ENCODE data around the gene HTT.

HTT gene

GRCh38 chr4:3040452-3041191, 33.9 kb upstream of the HTT start:
- Histone ChIP-seq H3K27ac (no peak overlapping the region), H3K27me3 (ENCODE audit: control insufficient read depth, insufficient read depth, low read length) (no peaks in the 10 kb centered on the region), H3K79me2 (no peaks in the 10 kb centered on the region), H3K4me2 (ENCODE audit: low read length) (no peak overlapping the region), H3K4me1 (no peaks in the 10 kb centered on the region), H3K9ac (no peak overlapping the region), H3K36me3 (ENCODE audit: control insufficient read depth, insufficient read depth, low read length) (no peaks in the 10 kb centered on the region), H2AFZ (no peak overlapping the region), H3K9me3 (ENCODE audit: control insufficient read depth, low read length) (no peaks in the 10 kb centered on the region), H3K4me3 (ENCODE audit: low read depth, low read length) (no peak overlapping the region)
- no peak for TF ChIP-seq CTCF (IDR thresholded peaks at IDR 0.05)

GRCh38 chr4:3041192-3042142, 33.0 kb upstream of the HTT start:
- peak overlapping the region; percentile 56 for H2AFZ ChIP-seq
- no peaks in the 10 kb centered on the region for H3K27me3 ChIP-seq (ENCODE audit: control insufficient read depth, insufficient read depth, low read length)
- no peaks in the 10 kb centered on the region for H3K36me3 ChIP-seq (ENCODE audit: control insufficient read depth, insufficient read depth, low read length)
- H3K9me3 ChIP-seq (ENCODE audit: control insufficient read depth, low read length): no peaks in the 10 kb centered on the region
- H3K27ac ChIP-seq: no peak overlapping the region
- peak overlapping the region; percentile 22 for H3K4me2 ChIP-seq (ENCODE audit: low read length)
- no peak overlapping the region for H3K9ac ChIP-seq
- H3K79me2 ChIP-seq: no peaks in the 10 kb centered on the region
- H3K4me3 ChIP-seq (ENCODE audit: low read depth, low read length): peak overlapping the region; percentile 20
- no peak for TF ChIP-seq CTCF (IDR thresholded peaks at IDR 0.05)
- H3K4me1 ChIP-seq: no peaks in the 10 kb centered on the region

- H3K9ac ChIP-seq: no peak overlapping the region
- no peak overlapping the region for H2AFZ ChIP-seq
- H3K27ac ChIP-seq: no peak overlapping the region
- TF ChIP-seq CTCF (IDR thresholded peaks at IDR 0.05): no peak
- no peaks in the 10 kb centered on the region for H3K4me1 ChIP-seq
- no peaks in the 10 kb centered on the region for H3K27me3 ChIP-seq (ENCODE audit: control insufficient read depth, insufficient read depth, low read length)
- H3K9me3 ChIP-seq (ENCODE audit: control insufficient read depth, low read length): no peaks in the 10 kb centered on the region
- H3K4me3 ChIP-seq (ENCODE audit: low read depth, low read length): peak overlapping the region; percentile 20
- no peaks in the 10 kb centered on the region for H3K79me2 ChIP-seq
- no peak overlapping the region for H3K4me2 ChIP-seq (ENCODE audit: low read length)
- H3K36me3 ChIP-seq (ENCODE audit: control insufficient read depth, insufficient read depth, low read length): no peaks in the 10 kb centered on the region
Observed at GRCh38 chr4:3042226-3042625, 32.3 kb upstream of the HTT start.

- Histone ChIP-seq H3K27me3 (ENCODE audit: control insufficient read depth, insufficient read depth, low read length) (no peaks in the 10 kb centered on the region), H3K27ac (no peak overlapping the region), H3K9me3 (ENCODE audit: control insufficient read depth, low read length) (no peaks in the 10 kb centered on the region), H3K79me2 (no peaks in the 10 kb centered on the region), H3K4me3 (ENCODE audit: low read depth, low read length) (no peak overlapping the region), H3K36me3 (ENCODE audit: control insufficient read depth, insufficient read depth, low read length) (no peaks in the 10 kb centered on the region), H3K9ac (no peak overlapping the region), H3K4me2 (ENCODE audit: low read length) (no peak overlapping the region), H3K4me1 (no peaks in the 10 kb centered on the region), H2AFZ (no peak overlapping the region)
- TF ChIP-seq CTCF (IDR thresholded peaks at IDR 0.05): no peak
Observed at GRCh38 chr4:3043282-3044020, 31.0 kb upstream of the HTT start.
